ENCODE measurements around the gene DCLK2.

DCLK2 gene

DNA sequence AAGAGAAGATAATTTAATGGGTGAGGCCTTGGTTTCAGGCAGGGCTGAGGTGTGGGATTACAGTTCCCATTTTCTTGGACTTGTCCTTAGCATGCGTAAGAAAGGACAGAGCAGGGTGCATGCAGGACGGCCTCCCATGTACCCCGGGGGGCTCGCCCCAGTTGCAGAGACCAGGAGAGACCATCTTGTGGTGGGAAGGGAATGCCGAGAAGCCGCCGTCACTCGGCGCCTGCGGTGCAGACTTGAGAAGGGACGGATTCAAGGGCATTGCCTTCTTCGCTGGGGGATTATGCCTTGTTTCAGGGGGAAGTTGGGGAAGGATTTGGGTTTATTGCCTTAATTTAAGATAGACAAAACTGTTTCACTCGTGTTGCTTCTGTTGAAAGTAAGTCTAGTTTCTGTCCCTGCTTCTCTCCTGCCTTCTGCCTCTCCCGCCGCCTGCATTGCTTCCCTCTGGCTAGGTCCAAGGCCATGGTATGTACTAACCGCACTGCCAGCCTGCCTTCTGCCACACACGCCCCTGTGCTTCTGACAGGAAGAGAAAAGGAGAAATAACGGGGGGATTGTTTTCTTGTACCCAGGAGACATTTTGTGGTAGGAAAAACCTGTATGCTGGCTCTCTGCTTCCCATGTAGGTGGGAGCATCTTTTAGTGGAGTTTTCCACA, 175.9 kb downstream of the DCLK2 start:
- TF ChIP-seq, protein P1, sequence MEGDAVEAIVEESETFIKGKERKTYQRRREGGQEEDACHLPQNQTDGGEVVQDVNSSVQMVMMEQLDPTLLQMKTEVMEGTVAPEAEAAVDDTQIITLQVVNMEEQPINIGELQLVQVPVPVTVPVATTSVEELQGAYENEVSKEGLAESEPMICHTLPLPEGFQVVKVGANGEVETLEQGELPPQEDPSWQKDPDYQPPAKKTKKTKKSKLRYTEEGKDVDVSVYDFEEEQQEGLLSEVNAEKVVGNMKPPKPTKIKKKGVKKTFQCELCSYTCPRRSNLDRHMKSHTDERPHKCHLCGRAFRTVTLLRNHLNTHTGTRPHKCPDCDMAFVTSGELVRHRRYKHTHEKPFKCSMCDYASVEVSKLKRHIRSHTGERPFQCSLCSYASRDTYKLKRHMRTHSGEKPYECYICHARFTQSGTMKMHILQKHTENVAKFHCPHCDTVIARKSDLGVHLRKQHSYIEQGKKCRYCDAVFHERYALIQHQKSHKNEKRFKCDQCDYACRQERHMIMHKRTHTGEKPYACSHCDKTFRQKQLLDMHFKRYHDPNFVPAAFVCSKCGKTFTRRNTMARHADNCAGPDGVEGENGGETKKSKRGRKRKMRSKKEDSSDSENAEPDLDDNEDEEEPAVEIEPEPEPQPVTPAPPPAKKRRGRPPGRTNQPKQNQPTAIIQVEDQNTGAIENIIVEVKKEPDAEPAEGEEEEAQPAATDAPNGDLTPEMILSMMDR (conservative IDR thresholded peaks at IDR 0.05; ENCODE audit: low read depth, low read length) = no peak
- DNase-seq (ENCODE audit: low read depth) = no peak
- no peak overlapping the region for H3K4me3 ChIP-seq (ENCODE audit: low read length)

GRCh38 chr4:150255610-150256224, 177.5 kb downstream of the DCLK2 start:
- no peak overlapping the region for H3K4me3 ChIP-seq (ENCODE audit: low read length)
- TF ChIP-seq, protein P1 (conservative IDR thresholded peaks at IDR 0.05; ENCODE audit: low read depth, low read length) = no peak
- no peak for DNase-seq (ENCODE audit: low read depth)

DNA sequence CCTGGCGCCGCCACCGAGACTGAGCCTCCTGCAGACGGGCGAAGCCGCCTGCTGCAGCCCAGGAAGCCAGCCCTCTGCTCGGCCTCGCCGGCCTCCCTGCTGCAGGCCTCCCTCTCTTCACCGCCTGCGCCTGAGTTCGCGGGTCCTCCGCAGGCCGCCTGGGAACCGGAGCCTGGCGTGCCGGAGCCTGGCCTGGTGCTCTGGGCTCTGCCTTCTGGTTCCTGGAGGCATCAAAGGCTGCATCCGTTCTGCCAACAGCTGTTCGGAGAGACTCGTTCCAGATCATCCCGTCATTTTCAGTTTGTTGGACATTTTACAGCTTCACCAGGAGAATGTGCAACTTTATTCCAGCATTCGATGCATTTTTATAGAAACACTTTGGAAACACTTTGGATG, 178.0 kb downstream of the DCLK2 start:
- TF ChIP-seq, protein P1 (conservative IDR thresholded peaks at IDR 0.05; ENCODE audit: low read depth, low read length) = no peak
- no peak for DNase-seq (ENCODE audit: low read depth)

DNA sequence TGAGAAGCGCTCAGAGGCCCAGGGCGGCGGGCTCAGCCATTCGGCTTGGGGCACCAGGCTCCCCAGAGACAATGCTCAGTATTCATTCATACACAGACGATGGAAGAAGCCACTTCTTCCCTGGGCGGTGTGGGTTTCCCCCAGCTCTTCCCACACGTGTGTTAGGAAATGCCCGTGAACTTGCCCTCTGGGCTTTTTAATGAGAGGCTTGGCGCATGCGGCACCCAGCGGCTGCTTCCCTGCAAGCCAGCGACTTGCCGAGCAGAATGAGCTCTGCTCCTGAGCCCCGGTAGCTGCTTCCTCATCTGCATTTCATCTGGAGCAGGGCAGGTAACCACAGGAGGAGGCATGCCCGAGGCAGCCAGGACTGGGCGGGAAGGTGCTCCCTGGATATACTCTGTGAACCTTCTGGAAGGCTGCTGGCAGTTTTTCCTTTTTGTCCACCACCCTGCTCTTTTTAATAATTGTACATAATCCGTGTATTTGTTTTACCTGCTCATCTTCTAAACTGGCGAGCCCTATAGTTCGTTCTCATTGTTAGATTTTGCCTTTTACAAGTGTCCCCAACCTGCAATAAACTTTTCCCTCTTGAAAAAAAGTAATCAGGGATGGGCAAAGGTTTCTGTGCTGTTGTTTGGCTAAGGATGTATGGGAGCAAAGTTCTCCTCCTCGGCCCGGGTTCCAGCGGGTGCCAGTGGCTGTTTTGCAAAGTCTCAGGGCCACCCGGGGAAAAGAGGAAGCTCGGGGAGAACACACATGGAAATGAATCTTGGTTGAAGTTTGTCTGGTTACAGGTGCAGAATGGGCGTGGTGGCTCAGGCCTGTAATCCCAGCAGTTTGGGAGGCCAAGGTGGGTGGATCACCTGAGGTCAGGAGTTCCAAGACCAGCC, 178.8 kb downstream of the DCLK2 start:
- no peak for DNase-seq (ENCODE audit: low read depth)
- H3K4me3 ChIP-seq (ENCODE audit: low read length) = no peak overlapping the region
- TF ChIP-seq, protein P1 (conservative IDR thresholded peaks at IDR 0.05; ENCODE audit: low read depth, low read length) = no peak

More for the DNA sequence above, 178.0 kb downstream of the DCLK2 start:
- no peak overlapping the region for H3K4me3 ChIP-seq (ENCODE audit: low read length)

DNA sequence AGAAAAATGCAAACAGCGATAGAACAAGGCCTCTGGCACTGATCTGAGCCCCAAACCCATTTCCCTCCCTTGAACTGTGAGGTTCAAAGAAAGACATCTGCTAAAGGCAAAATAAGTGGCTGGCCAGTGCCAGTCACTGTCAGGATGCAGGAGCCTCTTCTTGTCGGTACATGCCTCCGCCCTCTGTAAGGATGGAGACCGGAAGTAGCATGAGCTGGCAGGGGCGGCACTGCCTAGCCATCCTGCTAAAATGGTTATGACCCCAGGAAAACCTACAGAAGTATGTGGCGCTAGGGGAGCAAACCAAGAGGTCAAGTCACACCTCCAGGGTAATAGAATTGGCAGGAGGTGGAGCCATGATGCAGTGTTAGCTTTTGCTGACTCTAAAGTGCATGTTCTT, 180.3 kb downstream of the DCLK2 start:
- no peak overlapping the region for H3K4me3 ChIP-seq (ENCODE audit: low read length)
- no peak for DNase-seq (ENCODE audit: low read depth)
- TF ChIP-seq, protein P1 (conservative IDR thresholded peaks at IDR 0.05; ENCODE audit: low read depth, low read length) = no peak

GRCh38 chr4:150259861-150260567, 181.8 kb downstream of the DCLK2 start:
- no peak for DNase-seq (ENCODE audit: low read depth)
- no peak overlapping the region for H3K4me3 ChIP-seq (ENCODE audit: low read length)
- TF ChIP-seq, protein P1 (conservative IDR thresholded peaks at IDR 0.05; ENCODE audit: low read depth, low read length) = no peak

All from retinal pigment epithelial cell (primary cell).